Spleen (tissue), 7 donors: ENCODE data around the gene FGGY.

ENCODE experiments used
- CTCF ChIP-seq, 11 experiments: fragments of 200-600 bp in 7 of 11; fragments of 450-650 bp in 4 of 11; sonication (generic) in 4 of 11; IDR thresholded peaks in 8 of 11; conservative IDR thresholded peaks in 3 of 11; 1 replicate in 7 of 11; 2 replicates in 4 of 11; pipeline versions ENCODE4 v1.4.0 to v1.8.0; 2016 to 2021; ENCODE audit warnings: antibody characterized with exemption in 11 of 11, inconsistent platforms in 4 of 11, mild to moderate bottlenecking in 1 of 11
- POLR2A ChIP-seq, 3 donors: fragments of 450-650 bp; IDR thresholded peaks; one replicate each; pipeline ENCODE4 v1.5.1; 2017; ENCODE audit warnings: antibody characterized with exemption in 3 of 3, mild to moderate bottlenecking in 1 of 3
- donor health status: DM: no; HTN: no; CAD: no; lungs with moderate emphysema.
- donor health status: DM: no; HTN: no; CAD: no.
- donor health status: DM: no; HTN: no; CAD: no.

DNA sequence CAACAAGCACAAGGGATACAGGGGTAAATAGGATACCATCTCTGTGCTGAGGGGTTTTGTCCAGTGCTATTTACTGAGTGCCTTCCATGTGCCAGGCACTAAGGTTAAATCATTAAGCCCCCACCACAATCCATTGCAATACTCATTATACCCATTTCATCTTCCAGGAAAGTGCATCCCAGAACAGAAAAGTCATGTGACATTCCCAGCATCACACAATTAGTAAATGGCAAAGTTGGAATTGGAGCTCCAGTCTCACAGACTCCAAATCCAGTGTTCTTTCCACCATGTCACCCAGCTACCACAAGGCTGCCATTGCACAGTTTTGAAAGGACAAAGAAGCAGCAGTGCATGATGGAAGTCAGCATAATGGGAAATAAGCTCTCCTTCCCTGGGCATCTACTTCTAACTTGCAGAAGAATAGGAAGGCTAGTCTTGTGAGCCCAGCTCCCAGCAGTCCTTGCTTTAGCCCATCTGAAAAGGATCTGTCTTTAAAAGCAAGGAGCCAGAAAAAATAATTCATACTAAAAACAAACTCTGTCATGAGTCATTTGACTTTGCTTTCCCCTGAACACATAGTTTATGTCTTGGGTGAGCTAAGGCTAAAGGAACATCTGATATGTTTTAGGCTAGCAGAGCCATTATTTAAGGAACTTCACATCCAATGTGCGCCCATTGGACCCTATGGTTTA lies 406.5 kb downstream of the FGGY start:
- TF ChIP-seq CTCF (IDR thresholded peaks at IDR 0.05 in 8 of 11, conservative IDR thresholded peaks at IDR 0.05 in 3 of 11) (no peak), POLR2A (IDR thresholded peaks at IDR 0.05) (no peak)
